ENCODE measurements around the gene ATP2B2. TPM values are rescaled to one million over a fixed set of nuclear protein-coding genes. Genes with fewer than 3 reads are reported as not detected.

Gene ATP2B2
- total and polyA plus RNA-seq, 7 donors, result 0.08 to 6.5 (median 0.77) TPM

DNA sequence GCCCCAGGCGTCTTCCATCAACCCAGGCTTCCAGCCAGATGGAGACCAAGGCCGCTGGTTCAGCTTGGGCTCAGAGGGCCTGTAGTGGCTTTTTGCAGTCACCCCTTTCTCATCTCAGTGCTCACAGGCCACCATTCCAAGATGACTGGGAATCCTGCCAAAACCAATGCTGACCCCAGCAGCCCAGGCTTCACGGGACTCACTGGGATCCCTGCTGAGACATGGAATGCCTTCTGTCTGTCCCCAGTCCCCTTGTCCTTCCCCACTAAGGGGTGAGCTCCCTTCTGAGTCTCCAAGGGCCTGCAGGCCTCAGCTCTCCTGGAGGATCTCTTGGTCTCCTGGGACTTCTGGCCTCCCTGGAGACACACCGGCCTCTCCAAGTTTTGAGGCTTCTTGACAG is 107.0 kb downstream of the ATP2B2 start:
- no peak for ATAC-seq
- H3K9me3 ChIP-seq, result no peaks in the 10 kb centered on the region
- peaks cover 0 to 13% of the 10 kb centered on the region in 2 donors for H3K36me3 ChIP-seq (ENCODE audit: insufficient read depth in 1 of 2, low read depth in 1 of 2)
- H3K27me3 ChIP-seq (ENCODE audit: insufficient read depth in 3 of 3, low read length in 2 of 3), result no peaks in the 10 kb centered on the region
- H3K4me3 ChIP-seq, result no peak overlapping the region
- H3K27ac ChIP-seq, result peak overlapping the region; percentile 36
- DNase-seq, result peak in 1 of 2 donors; percentile 35
- intact Hi-C loops (cut with DNase I), result no loop called here
- WGBS, 3 donors, result 38 to 67% (median 49%) methylated on average over 4 of the region's 4 CpGs
- peaks cover 14% of the 10 kb centered on the region for H3K4me1 ChIP-seq
- TF ChIP-seq CTCF (IDR thresholded peaks at IDR 0.05), result no peak

DNA sequence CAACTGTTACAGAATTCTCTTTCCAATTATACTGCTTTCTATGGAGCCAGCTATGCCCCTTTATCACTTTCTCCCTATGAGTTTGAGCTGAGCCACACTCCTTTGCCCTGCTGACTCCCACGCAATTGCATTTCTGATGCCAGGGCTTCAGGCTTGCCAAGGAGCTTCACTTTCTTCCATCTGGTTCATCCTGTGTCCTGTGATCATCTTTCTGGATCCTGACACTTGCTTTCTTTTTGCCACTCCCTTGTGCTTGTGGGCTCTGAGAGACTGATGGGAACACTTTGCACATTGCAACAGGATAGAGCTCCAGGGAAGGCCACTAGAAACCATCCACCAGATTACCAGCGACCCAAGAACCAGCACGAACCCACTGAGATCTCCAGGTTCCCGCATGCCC is 107.5 kb downstream of the ATP2B2 start:
- DNase-seq (peak in 1 of 2 donors; percentile 71), ATAC-seq (peak; percentile 41 to 93 (median 72))
- Histone ChIP-seq H3K27ac (peak overlapping the region; percentile 36), H3K27me3 (ENCODE audit: insufficient read depth in 3 of 3, low read length in 2 of 3) (no peaks in the 10 kb centered on the region), H3K4me3 (no peak overlapping the region), H3K9me3 (no peaks in the 10 kb centered on the region), H3K4me1 (peaks cover 14% of the 10 kb centered on the region), H3K36me3 (ENCODE audit: insufficient read depth in 1 of 2, low read depth in 1 of 2) (peaks cover 0 to 13% of the 10 kb centered on the region in 2 donors)
- 35 to 81% (median 60%) methylated on average over 4 of the region's 4 CpGs for WGBS, 3 donors
- intact Hi-C loops (cut with DNase I), result no loop called here
- no peak for TF ChIP-seq CTCF (IDR thresholded peaks at IDR 0.05)

DNA sequence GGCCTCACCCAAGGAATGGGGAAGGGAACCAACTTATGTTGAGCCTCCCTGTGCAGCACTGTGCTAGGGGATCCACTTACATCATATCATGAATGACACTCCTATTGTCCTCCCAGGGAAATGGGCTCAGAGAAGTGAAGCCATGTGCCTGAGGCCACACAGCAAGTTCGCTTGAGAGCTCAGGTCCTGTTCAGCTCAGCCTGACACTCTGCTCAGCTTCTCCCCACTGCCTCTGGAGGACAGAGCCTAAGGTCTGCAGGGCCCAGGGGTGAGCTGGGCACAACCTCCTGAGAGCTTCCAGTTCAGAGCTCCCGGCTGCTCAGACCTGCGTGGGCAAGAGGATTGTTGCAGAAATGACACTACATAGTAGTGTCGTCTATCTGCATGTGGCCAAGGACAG is 108.5 kb downstream of the ATP2B2 start:
- no peak for TF ChIP-seq CTCF (IDR thresholded peaks at IDR 0.05)
- peaks cover 0 to 13% of the 10 kb centered on the region in 2 donors for H3K36me3 ChIP-seq (ENCODE audit: insufficient read depth in 1 of 2, low read depth in 1 of 2)
- no peaks in the 10 kb centered on the region for H3K9me3 ChIP-seq
- ATAC-seq (no peak), DNase-seq (peak in 1 of 2 donors; percentile 35)
- H3K4me1 ChIP-seq, result peaks cover 14% of the 10 kb centered on the region
- 86 to 90% (median 87%) methylated on average over 4 of the region's 4 CpGs for WGBS, 3 donors
- H3K27me3 ChIP-seq (ENCODE audit: insufficient read depth in 3 of 3, low read length in 2 of 3), result no peaks in the 10 kb centered on the region
- intact Hi-C loops (cut with DNase I), result no loop called here
- H3K4me3 ChIP-seq, result no peak overlapping the region
- H3K27ac ChIP-seq, result no peak overlapping the region

DNA sequence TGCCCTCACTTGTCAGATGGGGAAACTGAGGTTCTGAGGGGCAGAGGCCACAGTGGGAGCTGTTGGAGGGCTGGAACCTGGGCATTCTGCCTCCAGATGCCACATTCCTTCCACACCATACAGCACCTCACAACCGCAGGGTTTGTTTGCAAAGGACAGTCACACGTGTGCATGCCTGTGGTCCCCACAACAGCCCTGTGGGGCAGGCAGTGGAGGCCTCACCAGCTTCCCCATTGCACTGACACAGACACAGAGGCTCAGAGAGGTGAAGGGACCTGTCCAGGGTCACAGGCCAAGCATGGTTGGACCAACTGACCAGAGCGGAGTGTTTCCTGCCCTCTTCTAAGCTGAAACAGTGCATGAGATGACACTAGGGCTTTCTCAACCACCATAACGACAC is 109.3 kb downstream of the ATP2B2 start:
- H3K27ac ChIP-seq, result no peak overlapping the region
- WGBS, 3 donors, result 85 to 89% (median 88%) methylated on average over 4 of the region's 4 CpGs
- intact Hi-C loops (cut with DNase I), result no loop called here
- H3K36me3 ChIP-seq (ENCODE audit: insufficient read depth in 1 of 2, low read depth in 1 of 2), result peaks cover 0 to 13% of the 10 kb centered on the region in 2 donors
- DNase-seq, result peak in 1 of 2 donors; percentile 23
- peaks cover 14% of the 10 kb centered on the region for H3K4me1 ChIP-seq
- no peak overlapping the region for H3K4me3 ChIP-seq
- H3K27me3 ChIP-seq (ENCODE audit: insufficient read depth in 3 of 3, low read length in 2 of 3), result no peaks in the 10 kb centered on the region
- no peaks in the 10 kb centered on the region for H3K9me3 ChIP-seq
- no peak for ATAC-seq
- TF ChIP-seq CTCF (IDR thresholded peaks at IDR 0.05), result no peak

GRCh38 chr3:10395671-10396070 is 109.7 kb downstream of the ATP2B2 start:
- no peaks in the 10 kb centered on the region for H3K9me3 ChIP-seq
- H3K36me3 ChIP-seq (ENCODE audit: insufficient read depth in 1 of 2, low read depth in 1 of 2), result peaks cover 0 to 12% of the 10 kb centered on the region in 2 donors
- WGBS, 3 donors, result 71 to 76% (median 75%) methylated on average over 4 of the region's 4 CpGs
- no peak for ATAC-seq
- no peak overlapping the region for H3K4me3 ChIP-seq
- peak in 1 of 2 donors; percentile 20 for DNase-seq
- H3K27ac ChIP-seq, result no peak overlapping the region
- peaks cover 14% of the 10 kb centered on the region for H3K4me1 ChIP-seq
- no peak for TF ChIP-seq CTCF (IDR thresholded peaks at IDR 0.05)
- intact Hi-C loops (cut with DNase I), result no loop called here
- H3K27me3 ChIP-seq (ENCODE audit: insufficient read depth in 3 of 3, low read length in 2 of 3), result no peaks in the 10 kb centered on the region

Measured in psoas muscle (tissue), 8 donors.